HUES48 (cell line): ENCODE data around the gene CAMK2G.
A peak's percentile ranks its signal among the peaks of the same experiment; 100 is the strongest.

Source experiments
- H3K27ac ChIP-seq: one replicate; pipeline ENCODE4 v1.7.0; 2013; ENCODE audit warnings: low read depth, low read length, inconsistent platforms
- H3K27me3 ChIP-seq: 2 replicates; pipeline ENCODE4 v1.6.1; 2013; ENCODE audit warnings: mild to moderate bottlenecking, low read length; ENCODE audit not compliant: control insufficient read depth, insufficient read depth
- H3K36me3 ChIP-seq: 2 replicates; pipeline ENCODE4 v1.6.1; 2013; ENCODE audit warnings: low read length; ENCODE audit not compliant: control insufficient read depth, insufficient read depth
- H3K4me1 ChIP-seq: 2 replicates; pipeline ENCODE4 v1.6.1; 2013; ENCODE audit warnings: mild to moderate bottlenecking, low read length; ENCODE audit not compliant: control insufficient read depth, insufficient read depth
- H3K4me3 ChIP-seq: 2 replicates; pipeline ENCODE4 v1.5.1; 2013; ENCODE audit warnings: mild to moderate bottlenecking, low read depth, low read length
- H3K9ac ChIP-seq: 2 replicates; pipeline ENCODE4 v1.6.1; 2013; ENCODE audit warnings: mild to moderate bottlenecking, low read depth, low read length, moderate library complexity
- H3K9me3 ChIP-seq: 2 replicates; pipeline ENCODE4 v1.6.1; 2013; ENCODE audit warnings: low read length; ENCODE audit not compliant: control insufficient read depth, insufficient read depth

CAMK2G gene

DNA sequence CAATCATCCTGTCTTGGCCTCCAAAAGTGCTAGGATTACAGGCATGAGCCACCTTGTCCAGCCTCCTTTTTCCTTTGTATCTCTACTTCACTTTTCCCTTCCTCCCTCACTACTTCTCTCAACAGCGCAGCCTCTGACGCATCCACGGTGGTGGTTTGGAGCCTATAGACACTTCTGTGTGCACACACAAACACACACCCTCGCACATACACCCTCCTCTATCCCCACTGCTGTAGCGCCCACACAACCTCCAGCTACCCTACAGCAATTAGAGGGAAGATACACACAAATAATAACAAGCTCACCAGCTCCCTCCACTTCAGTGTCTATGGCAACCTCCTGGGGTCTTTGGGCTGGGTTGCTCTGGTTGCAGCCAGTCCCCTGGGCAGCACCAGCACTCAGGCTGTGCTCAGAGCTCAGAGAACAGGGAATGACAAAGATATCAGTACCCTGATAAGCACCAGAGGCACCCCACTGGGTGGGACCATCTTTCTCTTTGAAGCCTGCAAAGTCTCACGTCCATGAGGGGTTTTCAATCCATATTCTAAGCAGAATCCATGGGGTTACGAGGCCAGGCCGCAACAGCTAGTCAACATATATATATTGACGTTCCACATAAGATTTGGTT is 3.3 kb upstream of the CAMK2G start:
- Histone ChIP-seq H3K9me3 (no peaks in the 10 kb centered on the region), H3K4me1 (peaks cover 11% of the 10 kb centered on the region)

DNA sequence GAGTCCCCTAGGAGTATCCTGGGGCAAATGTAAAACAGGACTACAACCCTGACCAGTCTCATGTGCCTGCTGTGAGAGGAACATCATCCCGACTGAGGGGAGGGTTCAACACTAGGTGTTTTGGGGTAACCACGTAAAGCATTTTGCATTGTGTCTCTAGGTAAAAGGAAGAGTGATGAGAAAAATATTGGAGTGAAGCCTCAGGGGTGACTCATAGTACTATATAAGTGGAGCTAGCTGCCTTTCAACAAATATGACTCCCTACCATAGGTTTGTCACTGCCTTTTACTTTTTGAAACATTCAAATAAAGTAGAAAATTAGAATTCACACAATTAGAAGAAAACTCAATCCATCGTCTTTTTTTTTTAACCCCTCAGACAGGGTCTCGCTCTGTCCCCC is 2.6 kb upstream of the CAMK2G start:
- Histone ChIP-seq H3K9me3 (no peaks in the 10 kb centered on the region), H3K27ac (no peak overlapping the region), H3K27me3 (no peaks in the 10 kb centered on the region; the same call in 1 of the 2 replicates), H3K36me3 (peaks cover 7% of the 10 kb centered on the region), H3K4me1 (peaks cover 11% of the 10 kb centered on the region), H3K4me3 (no peak overlapping the region), H3K9ac (no peak overlapping the region)

More for the DNA sequence above, 3.3 kb upstream of the CAMK2G start:
- no peak overlapping the region for H3K4me3 ChIP-seq
- H3K27me3 ChIP-seq, result no peaks in the 10 kb centered on the region; the same call in 1 of the 2 replicates
- H3K27ac ChIP-seq, result no peak overlapping the region
- H3K9ac ChIP-seq, result no peak overlapping the region
- peaks cover 2% of the 10 kb centered on the region; the same call in 1 of the 2 replicates for H3K36me3 ChIP-seq

DNA sequence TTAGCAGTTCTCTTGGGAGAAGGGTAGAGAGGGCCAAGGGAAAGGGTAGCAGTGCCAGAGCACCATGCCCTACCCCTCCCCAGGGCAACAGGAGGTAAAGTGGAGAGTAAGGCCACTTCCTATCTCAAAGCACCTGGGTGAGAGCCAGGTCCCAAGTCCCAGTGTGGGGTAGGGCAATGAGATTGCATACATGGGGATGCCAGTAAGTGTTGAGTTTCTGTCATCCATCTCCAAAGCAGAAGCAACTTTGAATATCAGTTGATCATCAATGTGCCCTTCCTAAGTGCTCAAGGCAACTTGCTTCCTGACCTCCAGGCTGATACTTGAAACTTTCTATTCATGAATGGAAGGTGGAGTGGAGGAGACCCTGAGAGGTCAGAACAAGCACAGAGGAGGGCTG is 2.2 kb upstream of the CAMK2G start:
- H3K27me3 ChIP-seq, result no peaks in the 10 kb centered on the region; the same call in 1 of the 2 replicates
- peaks cover 11% of the 10 kb centered on the region for H3K36me3 ChIP-seq
- H3K27ac ChIP-seq, result no peak overlapping the region
- H3K4me3 ChIP-seq, result no peak overlapping the region
- H3K9ac ChIP-seq, result no peak overlapping the region
- H3K9me3 ChIP-seq, result no peaks in the 10 kb centered on the region
- H3K4me1 ChIP-seq, result peaks cover 11% of the 10 kb centered on the region

DNA sequence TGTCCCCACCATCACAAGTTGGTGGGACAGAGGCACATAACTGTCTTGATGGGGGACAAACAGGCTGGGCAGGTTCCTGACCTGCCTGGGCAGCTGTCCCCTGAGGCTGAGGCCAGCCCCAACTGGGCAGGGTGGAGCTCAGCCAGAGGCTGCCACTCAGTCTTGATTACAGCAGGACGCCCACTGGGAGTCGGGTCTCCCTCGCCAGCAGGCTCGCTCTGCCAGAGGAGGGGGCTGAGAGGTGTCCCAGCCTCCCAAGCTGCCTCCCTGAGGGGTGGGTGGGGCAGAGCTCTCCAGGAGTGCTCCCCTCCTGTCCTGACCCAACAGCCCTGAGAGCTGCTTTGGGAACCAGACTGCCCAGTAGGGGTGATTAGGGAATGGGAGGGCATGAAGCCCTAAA is 1.8 kb upstream of the CAMK2G start:
- Histone ChIP-seq H3K4me3 (no peak overlapping the region), H3K9me3 (no peaks in the 10 kb centered on the region), H3K27ac (no peak overlapping the region), H3K27me3 (no peaks in the 10 kb centered on the region; the same call in 1 of the 2 replicates), H3K9ac (no peak overlapping the region), H3K4me1 (peaks cover 11% of the 10 kb centered on the region), H3K36me3 (peaks cover 15% of the 10 kb centered on the region)

DNA sequence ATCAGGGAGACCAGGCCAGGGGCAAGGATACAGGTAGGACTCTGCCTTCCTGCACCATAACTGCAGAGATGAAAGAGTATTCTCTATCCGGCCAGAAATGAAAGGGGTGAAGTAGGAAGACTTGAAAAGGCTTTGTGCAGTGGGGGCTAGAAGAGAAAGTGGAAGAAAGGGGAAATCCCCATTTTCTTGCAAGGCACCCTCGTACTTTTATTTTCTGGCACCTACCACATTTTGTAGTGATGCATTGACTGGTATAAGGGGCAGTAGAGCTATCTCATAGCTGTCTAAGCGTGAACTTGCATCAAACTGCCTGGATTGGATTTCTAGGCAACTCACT is 752 bp upstream of the CAMK2G start:
- H3K4me1 ChIP-seq, result peaks cover 11% of the 10 kb centered on the region
- no peaks in the 10 kb centered on the region; the same call in 1 of the 2 replicates for H3K27me3 ChIP-seq
- no peak overlapping the region for H3K27ac ChIP-seq
- peaks cover 26% of the 10 kb centered on the region for H3K36me3 ChIP-seq
- no peak overlapping the region for H3K9ac ChIP-seq
- no peaks in the 10 kb centered on the region for H3K9me3 ChIP-seq
- peak overlapping the region; percentile 72 for H3K4me3 ChIP-seq

DNA sequence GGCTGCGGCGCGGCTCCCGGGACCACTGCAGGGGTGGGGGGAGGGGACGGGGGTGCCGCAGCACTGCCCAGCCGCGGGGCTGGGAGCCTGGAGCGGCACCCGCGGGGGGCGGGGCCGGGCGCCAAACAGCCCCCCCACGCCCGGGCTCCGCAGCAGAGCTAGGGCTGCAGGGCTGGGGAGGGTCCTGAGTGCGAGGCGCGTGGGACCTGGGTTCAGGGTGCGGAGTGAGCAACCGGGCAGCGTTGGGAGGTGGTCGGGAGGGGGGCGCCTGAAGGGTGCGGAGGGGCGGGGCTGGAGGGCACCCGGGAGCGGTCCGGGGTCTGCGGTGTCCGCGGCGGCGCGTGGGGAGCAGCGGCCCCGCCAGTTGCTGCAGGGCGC is 528 bp downstream of the CAMK2G start:
- Histone ChIP-seq H3K36me3 (peaks cover 39% of the 10 kb centered on the region), H3K4me3 (peak overlapping the region; percentile 84; the same call in 1 of the 2 replicates), H3K27ac (no peak overlapping the region), H3K9me3 (no peaks in the 10 kb centered on the region), H3K9ac (no peak overlapping the region), H3K27me3 (no peaks in the 10 kb centered on the region; the same call in 1 of the 2 replicates), H3K4me1 (0 out of 2 replicates have a peak, but pooled peaks cover 7% of the 10 kb centered on the region)

DNA sequence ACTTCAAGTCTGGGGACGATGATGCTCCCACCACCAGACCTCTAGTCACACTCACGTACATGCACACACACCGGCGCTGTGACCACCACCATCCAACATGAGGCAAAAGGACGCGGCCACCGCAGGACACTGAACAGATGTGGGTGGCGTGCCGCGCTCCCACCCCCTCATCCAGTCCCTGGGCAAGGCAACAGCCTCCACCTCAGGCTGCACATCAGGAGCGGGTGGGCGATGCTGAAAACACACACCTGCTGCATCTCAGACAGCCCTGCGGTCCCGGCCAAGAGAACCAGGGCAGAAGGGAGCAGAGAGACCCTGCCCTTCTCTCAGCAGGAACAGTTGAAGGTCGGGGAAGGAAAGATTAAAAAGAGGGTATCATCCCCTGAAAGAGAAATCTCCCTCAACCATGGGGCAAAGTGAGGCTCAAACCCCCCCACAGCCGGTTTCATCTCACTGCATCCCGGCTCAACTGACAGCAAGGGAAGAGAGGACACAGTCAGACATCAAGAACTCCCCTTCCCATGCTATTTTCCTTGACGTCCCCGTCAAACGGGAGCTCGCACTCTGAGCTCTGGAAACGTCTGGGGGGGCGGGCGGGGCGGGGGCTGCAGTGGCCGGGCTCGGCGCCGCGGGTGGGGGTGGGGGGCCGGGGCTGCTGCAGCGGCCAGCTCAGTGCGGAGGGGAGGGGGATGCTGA is 1.1 kb downstream of the CAMK2G start:
- H3K27me3 ChIP-seq, result no peaks in the 10 kb centered on the region; the same call in 1 of the 2 replicates
- H3K4me3 ChIP-seq, result peak overlapping the region; percentile 63
- no peaks in the 10 kb centered on the region for H3K9me3 ChIP-seq
- 0 out of 2 replicates have a peak, but pooled peaks cover 7% of the 10 kb centered on the region for H3K4me1 ChIP-seq
- H3K9ac ChIP-seq, result no peak overlapping the region
- H3K36me3 ChIP-seq, result peaks cover 44% of the 10 kb centered on the region
- no peak overlapping the region for H3K27ac ChIP-seq

DNA sequence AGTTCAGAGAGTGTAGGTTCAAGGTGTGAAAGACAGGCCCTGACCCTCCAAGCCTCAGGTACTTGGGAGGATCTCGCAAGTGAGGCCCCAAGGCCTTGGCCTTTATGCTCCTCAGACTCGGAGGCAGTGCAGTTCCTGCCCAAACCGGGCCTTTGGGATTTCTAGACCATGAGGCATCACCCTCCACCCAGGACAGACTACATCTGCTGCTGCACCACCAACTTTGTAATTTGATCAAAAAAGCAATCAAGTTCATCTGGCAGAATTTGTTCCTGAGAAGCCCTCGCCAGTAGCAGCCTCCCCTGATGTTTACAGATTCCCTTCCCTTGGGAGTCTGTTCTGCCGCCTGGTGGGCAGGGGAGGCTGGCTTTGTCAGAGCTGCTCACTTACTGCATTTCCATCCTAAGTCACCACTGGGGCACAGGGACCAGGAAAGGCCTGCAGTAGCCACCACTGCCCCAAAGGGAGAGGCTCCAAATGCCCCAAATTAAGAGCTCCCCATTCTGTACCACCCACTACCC is 2.1 kb downstream of the CAMK2G start:
- no peaks in the 10 kb centered on the region for H3K9me3 ChIP-seq
- no peak overlapping the region for H3K9ac ChIP-seq
- no peaks in the 10 kb centered on the region; the same call in 1 of the 2 replicates for H3K27me3 ChIP-seq
- H3K36me3 ChIP-seq, result peaks cover 50% of the 10 kb centered on the region
- no peak overlapping the region for H3K27ac ChIP-seq
- H3K4me3 ChIP-seq, result no peak overlapping the region
- H3K4me1 ChIP-seq, result 0 out of 2 replicates have a peak, but pooled peaks cover 7% of the 10 kb centered on the region

DNA sequence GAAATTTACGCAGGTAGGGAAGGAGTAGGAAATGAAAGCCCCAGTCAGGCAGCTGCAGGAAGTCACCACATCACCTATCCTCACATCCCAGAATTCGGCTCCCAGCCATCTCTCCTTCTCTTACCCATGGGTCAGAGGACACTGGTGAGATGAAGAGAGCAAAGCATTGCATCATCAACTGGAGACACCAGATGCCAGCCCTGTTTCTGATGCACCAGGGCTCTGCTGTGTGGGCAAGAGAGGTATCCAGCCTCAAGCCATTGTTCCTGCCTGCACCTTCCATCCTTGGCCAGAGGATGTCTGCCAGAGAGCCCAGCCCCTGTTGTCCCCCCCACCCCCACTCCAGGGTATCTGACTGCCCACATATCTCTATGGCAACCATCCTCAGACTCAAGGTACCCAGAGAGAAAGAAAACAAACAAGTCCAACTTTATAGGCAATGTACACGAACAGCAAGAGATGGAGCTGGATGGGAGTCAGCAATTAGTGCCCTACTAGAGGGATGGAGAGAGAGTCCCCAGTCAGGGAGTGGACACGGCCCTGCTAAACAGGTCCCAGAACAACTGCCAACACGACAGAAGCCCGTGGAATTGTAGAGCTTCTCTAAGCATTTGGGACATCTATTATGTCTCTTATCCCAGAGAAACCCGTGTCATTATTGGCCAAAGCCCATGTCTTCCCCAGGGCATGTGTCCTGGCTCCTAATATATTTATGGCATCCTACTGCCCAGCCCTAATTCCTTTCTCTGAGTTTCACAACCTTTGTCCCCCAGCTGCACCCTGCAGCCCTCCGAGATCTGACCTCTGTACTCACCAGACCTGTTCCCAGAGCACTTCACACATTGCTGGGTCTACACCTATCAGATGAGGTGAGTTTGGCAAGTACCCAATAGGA is 2.8 kb downstream of the CAMK2G start:
- H3K4me1 ChIP-seq, result 0 out of 2 replicates have a peak, but pooled peaks cover 7% of the 10 kb centered on the region
- no peaks in the 10 kb centered on the region for H3K9me3 ChIP-seq
- H3K27ac ChIP-seq, result no peak overlapping the region
- H3K4me3 ChIP-seq, result no peak overlapping the region
- no peak overlapping the region for H3K9ac ChIP-seq
- no peaks in the 10 kb centered on the region; the same call in 1 of the 2 replicates for H3K27me3 ChIP-seq
- H3K36me3 ChIP-seq, result peaks cover 52% of the 10 kb centered on the region

DNA sequence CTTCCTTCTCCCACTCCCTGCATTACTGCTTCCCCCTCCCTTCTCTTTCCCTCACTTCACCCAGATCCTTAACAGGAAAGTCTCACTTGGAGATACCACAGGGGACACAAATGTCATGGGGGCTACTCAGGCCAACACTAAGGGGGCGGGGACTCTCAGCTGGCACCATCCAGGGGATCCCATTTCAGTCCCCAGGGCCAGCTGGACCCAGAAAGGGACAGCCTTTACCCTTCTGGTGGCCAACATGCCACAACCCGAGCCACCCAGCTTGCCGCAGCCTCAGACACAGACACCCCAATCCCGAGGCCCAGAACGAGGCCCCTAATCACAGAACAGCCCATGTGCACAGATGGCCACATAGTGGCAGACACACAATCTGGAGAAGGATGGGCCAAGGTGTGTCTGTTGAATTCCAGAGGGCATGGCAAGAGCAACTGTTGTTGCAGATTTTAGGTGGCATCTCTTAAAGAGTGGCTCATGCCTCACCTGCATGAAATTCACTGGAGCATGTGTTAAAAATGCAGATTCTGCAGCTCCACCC is 5.6 kb downstream of the CAMK2G start:
- Histone ChIP-seq H3K9ac (no peak overlapping the region), H3K4me3 (no peak overlapping the region), H3K9me3 (no peaks in the 10 kb centered on the region), H3K4me1 (0 out of 2 replicates have a peak, but pooled peaks cover 4% of the 10 kb centered on the region), H3K27ac (no peak overlapping the region), H3K27me3 (no peaks in the 10 kb centered on the region), H3K36me3 (peaks cover 71% of the 10 kb centered on the region)
